Fibroblast of upper back skin (primary cell): ENCODE measurements around the gene CTDSPL2.
"Not testable (repeated sequence)": the region's sequence is repeated elsewhere in the genome, so short reads cannot be mapped to it uniquely, and the experiment has no call there.

Experiments used
- DNase-seq: peaks from one replicate; pipeline ENCODE4 v3.0.0-alpha.2; 2013

The CTDSPL2 gene

GRCh38 chr15:44489464-44489863, 62.0 kb downstream of the CTDSPL2 start:
- peak; percentile 72 for DNase-seq

GRCh38 chr15:44490622-44491021, 63.2 kb downstream of the CTDSPL2 start:
- no peak for DNase-seq

- no peak for DNase-seq
Observed at GRCh38 chr15:44492040-44492439, 64.6 kb downstream of the CTDSPL2 start.

- DNase-seq = no peak
Observed at GRCh38 chr15:44492672-44493071, 65.2 kb downstream of the CTDSPL2 start.

GRCh38 chr15:44495562-44495961, 68.1 kb downstream of the CTDSPL2 start:
- DNase-seq = no peak

- DNase-seq = no peak
Observed at GRCh38 chr15:44500555-44500954, 73.1 kb downstream of the CTDSPL2 start.

- DNase-seq = peak; percentile 59
Observed at GRCh38 chr15:44501768-44502366, 74.4 kb downstream of the CTDSPL2 start.

- DNase-seq = no peak
Observed at GRCh38 chr15:44516436-44516835, 89.0 kb downstream of the CTDSPL2 start.

GRCh38 chr15:44519537-44519936, 92.1 kb downstream of the CTDSPL2 start:
- DNase-seq = no peak

GRCh38 chr15:44525018-44525417, 97.6 kb downstream of the CTDSPL2 start:
- no peak for DNase-seq

- DNase-seq = no peak
Observed at GRCh38 chr15:44527241-44527640, 99.8 kb downstream of the CTDSPL2 start.

- DNase-seq = no peak
Observed at GRCh38 chr15:44529864-44530604, 102.6 kb downstream of the CTDSPL2 start.

GRCh38 chr15:44530653-44531052, 103.2 kb downstream of the CTDSPL2 start:
- no peak for DNase-seq

GRCh38 chr15:44532275-44532674, 104.8 kb downstream of the CTDSPL2 start:
- DNase-seq = not testable (repeated sequence)

- DNase-seq = no peak
Observed at GRCh38 chr15:44532689-44533088, 105.3 kb downstream of the CTDSPL2 start.

- DNase-seq = no peak
Observed at GRCh38 chr15:44535092-44535491, 107.7 kb downstream of the CTDSPL2 start.

GRCh38 chr15:44535523-44536301, 108.3 kb downstream of the CTDSPL2 start:
- DNase-seq = no peak

- DNase-seq = peak; percentile 75
Observed at GRCh38 chr15:44536302-44536961, 109.0 kb downstream of the CTDSPL2 start.

GRCh38 chr15:44536962-44537734, 109.7 kb downstream of the CTDSPL2 start, which contains the start of gene EIF3J:
Gene EIF3J, plus strand, starts transcription at chr15:44537147. Its CDS starts 48 bp downstream, at chr15:44537195.
- DNase-seq = peak; percentile 97

- peak; percentile 52 for DNase-seq
Observed at GRCh38 chr15:44537735-44538240, 110.4 kb downstream of the CTDSPL2 start.

GRCh38 chr15:44541282-44541958, 114.0 kb downstream of the CTDSPL2 start:
- peak; percentile 92 for DNase-seq
